Peyer's patch (tissue), 4 donors: ENCODE data around the gene TIAM2. TPM values are rescaled to one million over a fixed set of nuclear protein-coding genes. Genes with fewer than 3 reads are reported as not detected.

Experiments
- DNase-seq, 3 donors: peaks; one replicate each; pipeline ENCODE4 v3.0.0-alpha.2; 2017 to 2019
- H3K27ac ChIP-seq, 4 donors: fragments of 200-600 bp; sonication (generic); one replicate each; pipeline ENCODE4 v1.5.1; 2016 to 2019
- H3K27me3 ChIP-seq, 2 donors: fragments of 200-600 bp; sonication (generic); one replicate each; pipeline ENCODE4 v1.5.1; 2019
- H3K36me3 ChIP-seq, 3 donors: fragments of 200-600 bp; sonication (generic); one replicate each; pipeline ENCODE4 v1.5.1; 2016 to 2019
- H3K4me1 ChIP-seq, 4 donors: fragments of 200-600 bp; sonication (generic); one replicate each; pipeline ENCODE4 v1.5.1; 2016 to 2019
- H3K4me3 ChIP-seq, 4 donors: fragments of 200-600 bp; sonication (generic); 1 replicate in 3 of 4; 2 replicates in 1 of 4; pipeline ENCODE4 v1.5.1; 2016 to 2019; ENCODE audit warnings: mild to moderate bottlenecking in 1 of 4
- H3K9me3 ChIP-seq, 4 donors: fragments of 200-600 bp; sonication (generic); one replicate each; pipeline ENCODE4 v1.5.1; 2016 to 2019; ENCODE audit warnings: mild to moderate bottlenecking in 1 of 4
- POLR2A ChIP-seq, 2 donors: fragments of 450-650 bp; IDR thresholded peaks; one replicate each; pipeline ENCODE4 v1.5.1; 2017; ENCODE audit warnings: antibody characterized with exemption in 2 of 2, mild to moderate bottlenecking in 2 of 2, moderate library complexity in 2 of 2
- total RNA-seq, 4 donors: library from RNA; depleted of rRNA; stranded (reverse); fragments of >200 nt; gene quantifications; one replicate each; pipeline ENCODE4 v1.1.0, GENCODE V29; 2016
- TF ChIP-seq, protein P1 (sequence below), 6 experiments: fragments of 450-650 bp in 4 of 6; fragments of 200-600 bp in 2 of 6; sonication (generic) in 1 of 6; IDR thresholded peaks; one replicate each; pipeline ENCODE4 v1.5.1; 2017 to 2019; ENCODE audit warnings: antibody characterized with exemption in 6 of 6, mild to moderate bottlenecking in 3 of 6, moderate library complexity in 1 of 6

TIAM2 gene
- total RNA-seq, 4 donors from 2014 or later = 47.0 to 139 (median 91.9) TPM

DNA sequence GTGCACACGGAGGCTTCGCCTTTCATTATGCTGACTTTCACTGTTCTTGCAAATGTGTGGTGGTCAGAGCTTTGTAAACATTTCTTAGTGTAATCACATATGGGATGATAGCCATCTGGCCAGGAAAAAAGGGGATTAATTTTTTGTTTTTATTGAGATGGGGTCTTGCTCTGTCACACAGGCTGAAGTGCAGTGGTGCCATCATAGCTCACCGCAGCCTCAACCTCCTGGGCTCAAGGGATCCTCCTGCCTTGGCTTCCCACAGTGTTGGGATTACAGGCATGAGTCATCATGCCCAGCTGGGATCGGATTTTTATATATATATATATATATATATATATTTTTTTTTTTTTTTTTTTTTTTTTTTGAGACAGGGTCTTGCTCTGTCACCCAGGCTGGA, 11.0 kb upstream of the TIAM2 start:
- Histone ChIP-seq H3K36me3 (no peaks in the 10 kb centered on the region), H3K27ac (no peak overlapping the region), H3K4me3 (no peak overlapping the region), H3K27me3 (no peaks in the 10 kb centered on the region), H3K4me1 (no peaks in the 10 kb centered on the region), H3K9me3 (no peaks in the 10 kb centered on the region)
- no peak for DNase-seq
- TF ChIP-seq POLR2A (IDR thresholded peaks at IDR 0.05) = no peak
- TF ChIP-seq, protein P1, sequence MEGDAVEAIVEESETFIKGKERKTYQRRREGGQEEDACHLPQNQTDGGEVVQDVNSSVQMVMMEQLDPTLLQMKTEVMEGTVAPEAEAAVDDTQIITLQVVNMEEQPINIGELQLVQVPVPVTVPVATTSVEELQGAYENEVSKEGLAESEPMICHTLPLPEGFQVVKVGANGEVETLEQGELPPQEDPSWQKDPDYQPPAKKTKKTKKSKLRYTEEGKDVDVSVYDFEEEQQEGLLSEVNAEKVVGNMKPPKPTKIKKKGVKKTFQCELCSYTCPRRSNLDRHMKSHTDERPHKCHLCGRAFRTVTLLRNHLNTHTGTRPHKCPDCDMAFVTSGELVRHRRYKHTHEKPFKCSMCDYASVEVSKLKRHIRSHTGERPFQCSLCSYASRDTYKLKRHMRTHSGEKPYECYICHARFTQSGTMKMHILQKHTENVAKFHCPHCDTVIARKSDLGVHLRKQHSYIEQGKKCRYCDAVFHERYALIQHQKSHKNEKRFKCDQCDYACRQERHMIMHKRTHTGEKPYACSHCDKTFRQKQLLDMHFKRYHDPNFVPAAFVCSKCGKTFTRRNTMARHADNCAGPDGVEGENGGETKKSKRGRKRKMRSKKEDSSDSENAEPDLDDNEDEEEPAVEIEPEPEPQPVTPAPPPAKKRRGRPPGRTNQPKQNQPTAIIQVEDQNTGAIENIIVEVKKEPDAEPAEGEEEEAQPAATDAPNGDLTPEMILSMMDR (IDR thresholded peaks at IDR 0.05) = no peak

DNA sequence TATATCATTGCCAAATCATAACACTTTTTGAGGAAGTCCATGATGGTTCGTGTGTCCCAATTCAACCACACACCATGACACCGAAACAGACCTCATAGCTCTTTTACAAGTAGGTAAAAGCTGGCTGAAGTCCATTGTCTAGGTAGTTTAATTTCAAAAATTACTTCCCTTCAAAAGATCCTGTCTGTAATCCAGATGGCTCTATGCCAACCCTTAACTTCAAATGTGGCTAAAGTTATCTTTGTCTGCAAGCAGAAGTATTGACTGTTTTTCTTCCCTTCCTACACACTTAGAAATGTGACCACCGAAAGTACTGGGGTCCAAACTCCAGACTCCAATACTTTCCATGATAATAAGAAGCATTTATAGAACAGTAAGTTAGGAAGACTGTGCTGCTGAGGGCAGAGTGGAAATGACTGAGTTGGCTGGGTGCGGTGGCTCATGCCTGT, 8.3 kb upstream of the TIAM2 start:
- H3K27me3 ChIP-seq = no peaks in the 10 kb centered on the region
- H3K36me3 ChIP-seq = no peaks in the 10 kb centered on the region
- H3K4me1 ChIP-seq = no peaks in the 10 kb centered on the region
- no peak for DNase-seq
- H3K9me3 ChIP-seq = no peaks in the 10 kb centered on the region
- no peak overlapping the region for H3K4me3 ChIP-seq
- H3K27ac ChIP-seq = no peak overlapping the region
- TF ChIP-seq, protein P1 (IDR thresholded peaks at IDR 0.05) = no peak
- no peak for TF ChIP-seq POLR2A (IDR thresholded peaks at IDR 0.05)

GRCh38 chr6:154989448-154989847, 5.7 kb upstream of the TIAM2 start:
- no peaks in the 10 kb centered on the region for H3K27me3 ChIP-seq
- no peak overlapping the region for H3K4me3 ChIP-seq
- H3K9me3 ChIP-seq = no peaks in the 10 kb centered on the region
- no peaks in the 10 kb centered on the region for H3K4me1 ChIP-seq
- no peaks in the 10 kb centered on the region for H3K36me3 ChIP-seq
- TF ChIP-seq, protein P1 (IDR thresholded peaks at IDR 0.05) = no peak
- no peak for TF ChIP-seq POLR2A (IDR thresholded peaks at IDR 0.05)
- DNase-seq = no peak
- H3K27ac ChIP-seq = no peak overlapping the region

DNA sequence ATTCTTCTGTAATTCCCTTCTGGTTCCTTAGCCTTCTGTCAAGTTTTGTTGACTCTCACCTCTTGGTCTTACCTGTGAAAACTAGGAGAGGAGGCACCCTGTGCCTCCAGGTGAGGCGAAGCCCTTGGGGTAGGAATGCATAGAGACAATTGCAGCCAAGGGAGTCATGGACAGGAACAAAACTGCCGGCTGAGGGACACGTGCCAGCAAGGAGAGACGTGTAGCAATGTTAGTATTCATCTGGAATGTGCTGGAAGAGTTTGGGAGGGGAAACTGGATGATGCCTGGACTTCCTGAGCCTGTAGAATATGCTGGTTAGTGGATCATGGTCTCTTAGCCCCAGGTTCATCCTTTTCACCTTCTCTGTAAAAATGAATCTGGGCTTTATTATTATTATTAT, 3.9 kb upstream of the TIAM2 start:
- TF ChIP-seq, protein P1 (IDR thresholded peaks at IDR 0.05) = no peak
- no peak for TF ChIP-seq POLR2A (IDR thresholded peaks at IDR 0.05)

DNA sequence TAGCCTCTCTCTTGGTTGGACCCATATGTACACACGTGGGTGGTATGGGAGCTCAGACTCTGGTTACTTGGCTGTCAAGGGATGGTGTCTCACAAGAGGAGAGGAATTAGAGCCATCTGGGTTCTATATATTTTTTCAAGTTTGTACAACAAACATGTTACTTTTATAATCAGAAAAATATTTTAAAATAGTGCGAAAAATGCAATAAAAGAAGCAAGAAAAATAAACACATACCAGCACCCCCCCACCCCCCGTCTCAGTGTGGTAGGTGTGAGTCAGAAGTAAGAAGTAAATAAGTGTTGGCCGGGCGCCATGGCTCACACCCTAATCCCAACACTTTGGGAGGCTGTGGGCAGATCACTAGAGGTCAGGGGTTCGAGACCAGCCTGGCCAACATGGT, 2.1 kb upstream of the TIAM2 start:
- Histone ChIP-seq H3K27ac (no peak overlapping the region), H3K4me3 (no peak overlapping the region), H3K9me3 (no peaks in the 10 kb centered on the region), H3K4me1 (peaks cover 0 to 10% (median 0%) of the 10 kb centered on the region in 4 donors), H3K36me3 (no peaks in the 10 kb centered on the region), H3K27me3 (no peaks in the 10 kb centered on the region)
- TF ChIP-seq, protein P1 (IDR thresholded peaks at IDR 0.05) = no peak
- TF ChIP-seq POLR2A (IDR thresholded peaks at IDR 0.05) = no peak
- no peak for DNase-seq

More for the DNA sequence above, 3.9 kb upstream of the TIAM2 start:
- no peaks in the 10 kb centered on the region for H3K36me3 ChIP-seq
- peaks cover 0 to 10% (median 0%) of the 10 kb centered on the region in 4 donors for H3K4me1 ChIP-seq
- DNase-seq = no peak
- H3K27ac ChIP-seq = no peak overlapping the region
- no peaks in the 10 kb centered on the region for H3K9me3 ChIP-seq
- H3K4me3 ChIP-seq = no peak overlapping the region
- no peaks in the 10 kb centered on the region for H3K27me3 ChIP-seq

DNA sequence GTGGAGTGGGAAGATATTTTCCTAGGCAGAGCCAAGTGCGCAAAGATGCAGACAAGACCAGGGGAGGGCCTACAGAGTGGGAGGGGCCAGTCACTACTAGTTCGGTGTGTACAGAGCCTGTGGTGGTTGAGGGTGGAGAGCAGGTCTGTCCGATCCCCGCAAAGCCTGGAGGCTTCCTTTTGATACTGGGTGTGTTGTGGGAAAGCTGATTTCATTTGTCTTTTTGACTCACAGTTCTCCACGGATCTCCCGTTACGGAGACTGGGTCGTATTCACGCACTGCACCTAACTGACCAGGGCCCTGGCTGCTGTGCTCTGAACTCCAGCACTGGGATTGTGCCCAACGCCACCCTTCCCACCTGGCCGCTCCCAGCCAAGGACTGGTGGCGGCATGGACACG, 1.4 kb upstream of the TIAM2 start:
- no peak for TF ChIP-seq POLR2A (IDR thresholded peaks at IDR 0.05)
- H3K9me3 ChIP-seq = no peaks in the 10 kb centered on the region
- peaks cover 0 to 10% (median 0%) of the 10 kb centered on the region in 4 donors for H3K4me1 ChIP-seq
- H3K4me3 ChIP-seq = no peak overlapping the region
- no peak for DNase-seq
- H3K36me3 ChIP-seq = no peaks in the 10 kb centered on the region
- no peaks in the 10 kb centered on the region for H3K27me3 ChIP-seq
- H3K27ac ChIP-seq = no peak overlapping the region
